Measurements from ENCODE around the gene HAGHL.

HAGHL gene, protein sequence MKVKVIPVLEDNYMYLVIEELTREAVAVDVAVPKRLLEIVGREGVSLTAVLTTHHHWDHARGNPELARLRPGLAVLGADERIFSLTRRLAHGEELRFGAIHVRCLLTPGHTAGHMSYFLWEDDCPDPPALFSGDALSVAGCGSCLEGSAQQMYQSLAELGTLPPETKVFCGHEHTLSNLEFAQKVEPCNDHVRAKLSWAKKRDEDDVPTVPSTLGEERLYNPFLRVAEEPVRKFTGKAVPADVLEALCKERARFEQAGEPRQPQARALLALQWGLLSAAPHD

DNA sequence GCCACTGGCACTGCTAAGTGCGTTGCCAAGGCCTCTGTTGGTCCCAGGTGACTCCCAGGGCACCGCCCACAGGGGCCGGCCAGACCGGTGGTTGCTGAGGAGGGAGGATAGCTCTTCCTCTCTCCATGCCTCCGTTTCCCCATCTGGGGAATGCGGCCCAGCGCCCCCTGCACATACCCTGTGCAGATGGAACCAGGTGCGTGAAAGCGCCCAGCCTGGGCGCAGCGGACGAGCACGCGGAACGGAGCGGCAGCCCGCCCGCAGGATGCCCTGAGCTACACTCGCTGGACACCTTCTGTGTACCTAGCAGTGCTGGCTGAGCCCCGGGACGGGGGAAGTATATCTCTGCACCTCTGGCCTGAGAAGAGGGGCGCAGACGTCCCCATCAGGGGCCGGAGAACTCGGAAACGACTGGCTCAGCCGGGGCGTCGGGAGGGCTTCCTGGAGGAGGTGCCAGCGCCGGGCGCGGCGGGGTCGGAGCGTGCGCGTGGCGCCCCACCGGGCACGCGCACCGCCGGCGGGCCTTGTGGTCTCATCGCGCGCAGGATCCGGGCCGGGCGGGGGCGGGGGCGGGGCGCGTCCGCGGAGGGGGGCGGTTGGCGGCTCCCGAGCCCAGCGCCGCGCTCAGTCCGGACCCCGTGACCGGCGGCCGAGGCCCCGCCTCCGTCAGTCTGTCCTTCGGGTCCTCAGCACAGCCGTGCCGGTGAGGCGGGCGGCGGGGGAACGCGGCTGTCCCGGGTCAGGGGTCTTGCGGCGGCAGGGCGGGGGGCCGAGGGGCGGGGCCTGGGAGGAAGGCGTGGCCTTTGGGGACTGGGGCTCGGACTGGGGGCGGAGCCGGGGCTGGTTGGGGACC is at the start of gene HAGHL, which contains the start of gene CCDC78:
HAGHL (plus strand) TSS at position 669 of the 853 bp plus-strand sequence. CDS start 404 bp downstream, outside the sequence.
CCDC78 (minus strand) TSS at position 6 of the 853 bp plus-strand sequence. CDS start 76 bp downstream, outside the sequence.
- peak within 1 kb of the TSS; percentile 95 for H3K27ac ChIP-seq
- DNase-seq (ENCODE audit: low spot score) = no peak
- POLR2A ChIA-PET (ENCODE audit: low non-redundant PET) = no interaction called here
- CTCF ChIA-PET = interaction anchor here (0.6 to 1.3 kb wide), 3 partner anchors 15 to 59 kb away, joined by 3 to 6 read pairs (median 3); no protein-coding TSS in a partner anchor
- TF ChIP-seq, protein P1, sequence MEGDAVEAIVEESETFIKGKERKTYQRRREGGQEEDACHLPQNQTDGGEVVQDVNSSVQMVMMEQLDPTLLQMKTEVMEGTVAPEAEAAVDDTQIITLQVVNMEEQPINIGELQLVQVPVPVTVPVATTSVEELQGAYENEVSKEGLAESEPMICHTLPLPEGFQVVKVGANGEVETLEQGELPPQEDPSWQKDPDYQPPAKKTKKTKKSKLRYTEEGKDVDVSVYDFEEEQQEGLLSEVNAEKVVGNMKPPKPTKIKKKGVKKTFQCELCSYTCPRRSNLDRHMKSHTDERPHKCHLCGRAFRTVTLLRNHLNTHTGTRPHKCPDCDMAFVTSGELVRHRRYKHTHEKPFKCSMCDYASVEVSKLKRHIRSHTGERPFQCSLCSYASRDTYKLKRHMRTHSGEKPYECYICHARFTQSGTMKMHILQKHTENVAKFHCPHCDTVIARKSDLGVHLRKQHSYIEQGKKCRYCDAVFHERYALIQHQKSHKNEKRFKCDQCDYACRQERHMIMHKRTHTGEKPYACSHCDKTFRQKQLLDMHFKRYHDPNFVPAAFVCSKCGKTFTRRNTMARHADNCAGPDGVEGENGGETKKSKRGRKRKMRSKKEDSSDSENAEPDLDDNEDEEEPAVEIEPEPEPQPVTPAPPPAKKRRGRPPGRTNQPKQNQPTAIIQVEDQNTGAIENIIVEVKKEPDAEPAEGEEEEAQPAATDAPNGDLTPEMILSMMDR (conservative IDR thresholded peaks at IDR 0.05; ENCODE audit: low read depth) = no peak

DNA sequence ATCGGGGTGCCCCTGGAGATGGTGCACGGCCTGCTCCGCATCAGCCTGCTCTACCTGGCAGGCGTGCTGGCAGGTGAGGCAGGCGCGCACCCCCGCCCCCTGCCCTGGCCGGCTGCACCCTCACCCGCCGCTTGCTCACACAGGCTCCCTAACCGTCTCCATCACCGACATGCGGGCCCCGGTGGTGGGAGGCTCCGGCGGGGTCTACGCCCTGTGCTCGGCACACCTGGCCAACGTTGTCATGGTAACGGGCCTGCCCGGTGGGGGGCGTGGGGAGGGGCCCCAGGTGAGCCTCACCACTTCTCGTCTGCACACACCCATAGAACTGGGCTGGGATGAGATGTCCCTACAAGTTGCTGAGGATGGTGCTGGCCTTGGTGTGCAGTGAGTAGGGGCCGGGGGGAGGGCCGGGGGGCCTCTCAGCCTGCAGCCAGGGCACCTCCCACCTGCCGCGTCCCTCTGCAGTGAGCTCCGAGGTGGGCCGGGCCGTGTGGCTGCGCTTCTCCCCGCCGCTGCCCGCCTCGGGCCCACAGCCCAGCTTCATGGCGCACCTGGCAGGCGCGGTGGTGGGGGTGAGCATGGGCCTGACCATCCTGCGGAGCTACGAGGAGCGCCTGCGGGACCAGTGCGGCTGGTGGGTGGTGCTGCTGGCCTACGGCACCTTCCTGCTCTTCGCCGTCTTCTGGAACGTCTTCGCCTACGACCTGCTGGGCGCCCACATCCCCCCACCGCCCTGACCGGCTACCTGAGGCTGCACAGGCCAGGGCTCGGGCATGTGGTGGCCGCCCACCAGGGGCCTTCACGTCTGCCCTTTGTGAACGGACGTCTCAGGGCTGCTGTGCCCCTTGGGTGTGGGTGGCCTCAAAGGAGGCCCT is 49.4 kb upstream of the HAGHL start:
- DNase-seq (ENCODE audit: low spot score) = no peak
- ChIA-PET CTCF (interaction anchor here (0.6 to 1.3 kb wide), 3 partner anchors 10 to 28 kb away, joined by 3 to 6 read pairs (median 3); no protein-coding TSS in a partner anchor), POLR2A (ENCODE audit: low non-redundant PET) (no interaction called here)
- peak overlapping the region; percentile 94 for H3K27ac ChIP-seq
- TF ChIP-seq, protein P1 (conservative IDR thresholded peaks at IDR 0.05; ENCODE audit: low read depth) = no peak

DNA sequence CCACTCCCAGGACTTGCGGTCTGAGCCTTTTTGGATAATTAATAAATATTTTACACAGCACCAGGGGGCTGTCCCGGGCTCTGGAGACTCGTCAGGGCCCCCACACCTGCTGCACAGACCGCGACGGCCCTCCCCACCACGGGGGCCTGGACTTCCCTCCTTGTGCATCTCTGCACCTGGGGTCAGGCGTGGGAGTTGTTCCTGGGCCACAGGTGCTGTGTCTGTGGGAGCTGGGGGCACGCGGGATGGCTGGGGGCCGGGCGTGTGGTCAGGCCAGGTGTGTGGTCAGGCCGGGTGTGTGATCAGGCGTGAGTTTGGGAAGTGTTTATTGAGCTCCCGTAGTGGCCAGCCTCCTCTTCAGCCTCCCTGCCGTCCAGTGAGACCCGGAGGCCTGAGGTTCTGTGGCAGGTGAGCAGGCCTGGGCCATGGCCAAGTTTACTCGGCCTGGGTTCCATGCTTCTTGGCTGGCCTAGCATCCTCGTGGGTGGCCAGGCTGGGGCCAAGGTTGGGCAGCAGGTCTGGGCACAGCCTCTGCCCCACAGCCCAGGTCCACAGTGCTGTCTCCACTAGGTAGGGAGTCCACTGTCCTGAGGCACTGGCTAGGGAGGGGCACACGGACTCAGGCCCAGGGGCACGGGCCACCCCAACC is 48.6 kb upstream of the HAGHL start:
- TF ChIP-seq, protein P1 (conservative IDR thresholded peaks at IDR 0.05; ENCODE audit: low read depth) = no peak
- peak overlapping the region; percentile 94 for H3K27ac ChIP-seq
- POLR2A ChIA-PET (ENCODE audit: low non-redundant PET) = interaction anchor here (0.6 kb wide), 1 partner anchor 15 kb away, joined by 3 read pairs; no protein-coding TSS in a partner anchor
- CTCF ChIA-PET = interaction anchor here (0.8 to 0.9 kb wide), 2 partner anchors 11 kb away, joined by 3 read pairs; no protein-coding TSS in a partner anchor
- no peak for DNase-seq (ENCODE audit: low spot score)

DNA sequence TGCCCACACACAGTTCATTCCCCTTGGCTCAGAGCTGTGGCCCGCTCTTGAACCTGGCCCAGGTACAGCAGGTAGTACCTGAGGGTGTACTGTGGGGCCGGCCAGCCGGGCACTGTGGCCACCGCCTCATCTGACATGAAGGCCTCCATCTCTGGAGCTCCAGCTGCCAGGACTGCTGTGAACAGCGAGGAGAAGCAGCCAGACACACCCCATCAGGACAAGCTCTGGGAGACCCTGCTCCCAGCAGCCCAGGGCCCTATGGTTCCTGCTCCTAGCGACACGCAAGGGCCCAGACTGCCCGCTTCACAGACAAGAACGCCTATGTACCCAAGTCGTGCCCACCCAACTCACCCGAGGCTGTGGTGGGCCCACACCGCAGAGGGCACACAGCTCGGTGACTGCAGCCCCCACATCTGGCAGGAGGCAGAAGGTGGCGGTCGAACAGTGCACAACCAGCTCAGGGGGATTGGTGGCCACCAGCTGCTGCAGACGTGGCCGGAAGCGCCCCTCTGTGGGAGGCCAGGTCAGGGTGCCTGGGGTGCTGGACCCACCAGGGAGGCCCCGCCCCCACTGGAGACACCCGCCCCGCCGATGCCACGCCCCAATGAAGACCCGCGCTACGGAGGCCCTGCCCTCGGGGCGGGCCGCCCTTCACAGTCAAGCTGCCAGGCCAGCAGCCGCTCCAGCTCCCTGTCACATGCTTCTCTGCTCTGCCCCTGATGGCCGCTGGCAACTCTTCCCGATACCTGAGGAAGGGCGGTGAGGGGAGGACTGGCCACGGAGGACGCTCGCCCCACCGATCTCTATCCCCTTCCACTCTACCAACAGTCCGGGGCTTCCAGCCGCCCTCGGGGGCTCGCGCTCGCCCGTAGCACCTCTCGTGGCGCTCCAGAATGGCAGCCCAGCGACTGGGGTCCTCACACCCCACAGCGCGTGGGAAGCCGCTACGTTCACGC is 47.8 kb upstream of the HAGHL start:
- POLR2A ChIA-PET (ENCODE audit: low non-redundant PET) = interaction anchor here (0.6 kb wide), 1 partner anchor 16 kb away, joined by 3 read pairs; no protein-coding TSS in a partner anchor
- no peak for DNase-seq (ENCODE audit: low spot score)
- CTCF ChIA-PET = interaction anchor here (0.8 to 0.9 kb wide), 2 partner anchors 10 to 12 kb away, joined by 3 read pairs; no protein-coding TSS in a partner anchor
- peak overlapping the region; percentile 94 for H3K27ac ChIP-seq
- TF ChIP-seq, protein P1 (conservative IDR thresholded peaks at IDR 0.05; ENCODE audit: low read depth) = no peak

Data from RWPE1 (cell line).